WI38 (cell line): ENCODE measurements around the gene VPS26C.
"Not testable (repeated sequence)": the region's sequence is repeated elsewhere in the genome, so short reads cannot be mapped to it uniquely, and the experiment has no call there.

Experiments
- H3K4me3 ChIP-seq: 2 replicates; pipeline ENCODE4 v1.5.1; 2011; ENCODE audit warnings: low read depth, mild to moderate bottlenecking, control low read depth, low read length
- TF ChIP-seq, protein P1 (sequence below): IDR thresholded peaks from 2 replicates; pipeline ENCODE4 v1.5.1; 2012; ENCODE audit warnings: low read depth, mild to moderate bottlenecking, control low read depth, low read length

VPS26C gene

DNA sequence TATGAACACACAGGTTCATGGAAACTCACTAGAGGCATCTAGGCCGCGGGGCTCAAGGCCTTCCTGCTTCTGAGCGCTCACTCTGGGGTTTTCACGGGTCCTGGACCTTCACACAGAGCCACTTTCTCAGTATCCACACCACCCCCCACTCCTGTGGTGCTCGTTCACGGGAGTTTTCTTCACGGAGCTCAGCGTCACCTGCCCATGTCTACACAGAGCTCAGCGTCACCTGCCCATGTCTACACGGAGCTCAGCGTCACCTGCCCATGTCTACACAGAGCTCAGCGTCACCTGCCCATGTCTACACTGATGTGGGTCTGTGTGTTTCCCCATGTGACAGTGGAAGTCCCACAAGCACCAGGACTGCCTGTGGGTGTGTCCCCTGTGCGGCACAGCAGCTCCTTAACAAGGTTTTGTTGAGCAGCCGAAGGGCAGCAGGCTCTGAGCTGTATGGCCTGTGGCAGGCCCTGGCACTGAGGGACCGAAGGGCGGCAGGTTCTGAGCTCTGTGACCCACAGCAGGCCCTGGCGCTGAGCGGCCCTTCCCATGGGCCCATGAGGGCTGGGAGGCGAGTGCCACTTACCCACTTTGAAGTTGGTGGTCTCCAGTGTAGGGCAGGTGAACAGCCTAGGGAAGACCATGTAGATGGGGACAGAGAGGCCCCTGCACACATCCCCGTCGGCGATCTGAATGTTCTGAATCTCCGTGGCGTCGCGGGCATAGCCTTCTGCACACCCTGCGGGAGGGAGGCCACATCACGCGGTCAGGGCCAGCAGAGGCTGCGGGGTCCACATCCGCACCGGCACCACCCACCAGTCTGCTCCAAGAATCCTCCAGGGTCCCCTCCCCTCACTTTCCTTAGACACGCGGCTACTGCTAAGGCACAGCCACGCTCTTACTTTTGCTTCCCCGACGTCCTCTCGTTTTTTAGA is 39.8 kb downstream of the VPS26C start:
- H3K4me3 ChIP-seq = no peak overlapping the region
- TF ChIP-seq, protein P1, sequence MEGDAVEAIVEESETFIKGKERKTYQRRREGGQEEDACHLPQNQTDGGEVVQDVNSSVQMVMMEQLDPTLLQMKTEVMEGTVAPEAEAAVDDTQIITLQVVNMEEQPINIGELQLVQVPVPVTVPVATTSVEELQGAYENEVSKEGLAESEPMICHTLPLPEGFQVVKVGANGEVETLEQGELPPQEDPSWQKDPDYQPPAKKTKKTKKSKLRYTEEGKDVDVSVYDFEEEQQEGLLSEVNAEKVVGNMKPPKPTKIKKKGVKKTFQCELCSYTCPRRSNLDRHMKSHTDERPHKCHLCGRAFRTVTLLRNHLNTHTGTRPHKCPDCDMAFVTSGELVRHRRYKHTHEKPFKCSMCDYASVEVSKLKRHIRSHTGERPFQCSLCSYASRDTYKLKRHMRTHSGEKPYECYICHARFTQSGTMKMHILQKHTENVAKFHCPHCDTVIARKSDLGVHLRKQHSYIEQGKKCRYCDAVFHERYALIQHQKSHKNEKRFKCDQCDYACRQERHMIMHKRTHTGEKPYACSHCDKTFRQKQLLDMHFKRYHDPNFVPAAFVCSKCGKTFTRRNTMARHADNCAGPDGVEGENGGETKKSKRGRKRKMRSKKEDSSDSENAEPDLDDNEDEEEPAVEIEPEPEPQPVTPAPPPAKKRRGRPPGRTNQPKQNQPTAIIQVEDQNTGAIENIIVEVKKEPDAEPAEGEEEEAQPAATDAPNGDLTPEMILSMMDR = no peak

DNA sequence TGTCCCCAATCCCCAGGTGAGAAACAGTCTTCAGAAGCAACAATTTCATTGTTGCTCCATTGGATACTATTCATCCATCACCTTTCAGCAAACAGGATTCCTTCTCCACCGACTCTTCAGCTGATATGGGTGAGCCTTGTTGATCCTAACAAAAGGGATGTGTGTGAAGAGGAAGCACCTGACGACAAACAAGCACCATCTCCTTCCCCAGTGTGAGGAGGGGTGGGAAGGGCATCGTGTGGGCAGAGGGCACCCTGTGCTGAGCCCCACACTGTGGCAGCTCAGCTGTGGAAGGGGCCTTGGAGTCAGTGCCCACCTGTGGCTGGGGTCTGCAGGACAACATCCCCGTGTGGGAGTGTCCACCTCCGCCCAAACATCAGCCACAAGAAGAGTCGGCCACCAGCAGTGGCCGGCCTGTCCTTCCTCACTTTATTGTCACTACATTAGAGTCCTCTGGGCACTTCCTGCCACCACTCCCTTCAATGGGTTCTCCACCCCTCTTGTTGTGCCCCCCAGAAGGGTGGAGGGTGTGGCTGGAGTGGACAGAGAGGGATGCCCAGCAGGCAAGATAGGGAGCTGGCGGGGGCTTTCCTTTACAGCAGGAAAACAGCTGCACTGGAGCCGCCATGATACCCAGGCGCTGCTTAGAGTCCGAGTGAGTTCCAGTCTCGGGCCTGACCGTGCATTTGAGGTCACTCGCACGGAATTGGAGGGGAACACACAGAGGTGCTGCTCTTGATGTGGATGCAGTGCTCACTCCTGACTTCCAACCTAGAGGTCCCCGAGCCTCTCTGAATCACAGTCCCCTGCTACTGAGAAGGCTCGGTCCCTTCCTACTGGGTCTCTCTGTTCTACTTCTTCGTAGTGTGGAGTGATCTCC is 40.9 kb downstream of the VPS26C start:
- TF ChIP-seq, protein P1 = no peak
- no peak overlapping the region for H3K4me3 ChIP-seq

DNA sequence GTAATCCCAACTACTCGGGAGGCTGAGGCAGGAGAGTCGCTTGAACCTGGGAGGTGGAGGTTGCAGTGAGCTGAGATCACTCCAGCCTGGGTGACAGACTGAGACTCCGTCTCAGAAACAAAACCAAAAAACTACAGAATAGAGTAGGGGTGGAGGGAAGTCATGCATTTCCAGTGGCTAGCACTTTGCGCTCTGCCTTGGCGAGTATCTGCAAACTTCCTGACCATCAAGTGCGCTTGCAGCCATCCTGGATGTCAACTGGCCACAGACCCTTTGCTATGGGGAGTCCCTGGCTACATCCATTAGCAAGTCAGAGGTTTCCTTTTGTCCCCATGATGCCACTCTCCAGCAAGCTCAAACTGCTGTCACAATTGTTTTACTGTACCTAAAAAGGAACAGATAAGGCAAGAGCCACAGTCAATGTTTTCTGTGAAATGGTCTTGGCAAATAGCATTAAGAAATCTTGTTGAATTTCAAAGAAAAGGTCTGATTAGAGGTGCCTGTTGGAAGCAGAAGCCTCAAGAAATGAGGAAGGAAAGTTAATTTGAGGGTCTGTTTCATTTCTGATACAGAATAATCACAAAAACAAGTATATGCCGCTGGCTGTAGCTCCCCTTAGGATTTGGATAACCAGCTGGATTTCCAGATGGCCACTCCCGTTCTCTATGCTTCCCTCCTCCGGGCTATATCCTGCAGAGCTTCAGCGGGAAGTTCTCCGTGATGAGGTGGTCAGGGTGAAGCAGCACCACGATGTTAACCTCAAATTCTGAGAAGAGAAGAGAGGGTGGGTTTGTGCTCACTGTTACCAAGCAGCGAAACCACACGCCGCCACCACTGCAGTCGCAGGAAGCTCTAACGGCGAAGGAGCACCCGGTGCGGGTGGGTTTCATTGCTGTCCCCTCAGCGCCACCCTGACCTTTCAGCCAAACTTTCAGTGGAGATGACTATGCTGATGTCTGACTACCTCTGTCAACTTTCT is 42.0 kb downstream of the VPS26C start:
- H3K4me3 ChIP-seq = no peak overlapping the region
- TF ChIP-seq, protein P1 = no peak

DNA sequence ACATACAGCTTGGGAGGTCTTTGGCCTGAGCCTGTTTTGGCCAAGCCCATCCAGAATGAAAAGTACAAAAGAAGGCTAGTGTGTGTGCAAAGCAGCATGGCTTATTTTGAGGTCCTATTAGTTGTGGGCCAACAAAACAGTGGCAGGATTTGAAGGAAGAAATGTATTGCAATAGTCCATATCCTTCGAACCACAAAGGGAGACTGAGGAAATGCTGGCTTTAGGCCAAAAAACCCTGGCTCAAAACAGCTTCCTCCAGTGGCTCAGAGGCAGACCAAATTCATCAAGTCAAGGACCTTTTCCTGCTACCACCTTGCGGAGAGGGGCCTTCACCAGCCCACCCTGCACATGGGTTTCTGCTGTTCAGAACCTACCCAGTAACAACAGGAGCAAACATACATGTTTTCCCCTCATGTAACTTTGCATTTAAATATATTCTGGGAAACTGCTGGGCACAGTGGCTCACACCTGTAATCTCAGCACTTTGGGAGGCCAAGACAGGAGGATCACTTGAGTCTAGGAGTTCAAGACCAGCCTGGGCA is 43.3 kb downstream of the VPS26C start:
- TF ChIP-seq, protein P1 = no peak
- H3K4me3 ChIP-seq = no peak overlapping the region

DNA sequence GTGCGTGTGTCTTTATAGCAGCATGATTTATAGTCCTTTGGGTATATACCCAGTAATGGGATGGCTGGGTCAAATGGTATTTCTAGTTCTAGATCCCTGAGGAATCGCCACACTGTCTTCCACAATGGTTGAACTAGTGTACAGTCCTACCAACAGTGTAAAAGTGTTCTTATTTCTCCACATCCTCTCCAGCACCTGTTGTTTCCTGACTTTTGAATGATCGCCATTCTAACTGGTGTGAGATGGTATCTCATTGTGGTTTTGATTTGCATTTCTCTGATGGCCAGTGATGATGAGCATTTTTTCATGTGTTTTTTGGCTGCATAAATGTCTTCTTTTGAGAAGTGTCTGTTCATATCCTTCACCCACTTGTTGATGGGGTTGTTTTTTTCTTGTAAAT is 44.9 kb downstream of the VPS26C start:
- not testable (repeated sequence) for H3K4me3 ChIP-seq

DNA sequence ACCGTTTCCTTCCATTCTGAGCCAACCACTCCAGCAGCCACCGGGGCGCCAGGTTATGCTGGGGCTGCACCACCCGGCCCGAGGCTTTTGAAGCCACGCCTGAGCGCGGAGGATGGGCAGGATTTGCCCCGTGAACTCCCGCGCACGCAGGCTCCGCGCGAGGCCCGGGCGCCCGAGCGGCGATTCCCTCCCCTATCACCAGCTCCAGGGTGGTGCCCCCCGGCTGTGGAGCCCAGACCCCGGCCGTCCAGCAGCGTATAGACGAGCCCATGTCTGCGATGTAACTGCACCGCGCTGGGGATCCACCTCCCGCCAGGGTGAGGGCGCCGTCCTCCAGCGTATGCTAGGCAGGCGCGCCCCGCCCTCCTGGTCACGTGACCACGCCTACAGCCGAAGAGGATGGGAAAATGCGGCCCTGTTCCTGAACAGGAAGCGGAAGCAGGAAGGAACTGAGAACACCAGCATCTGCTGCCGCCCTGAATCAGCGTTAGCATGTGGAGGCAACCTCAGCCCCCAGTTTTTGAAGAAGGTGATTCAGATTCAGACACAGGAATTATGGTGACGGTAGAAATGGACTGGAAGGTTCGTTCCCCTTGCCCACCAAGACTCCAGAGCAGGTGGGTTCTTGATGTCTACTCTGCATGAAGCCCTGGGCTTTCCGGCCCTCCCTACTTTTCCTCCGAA is 46.0 kb downstream of the VPS26C start:
- H3K4me3 ChIP-seq = peak overlapping the region; percentile 61
- TF ChIP-seq, protein P1 = 0 out of 2 replicates have a peak, but pooled peaks have one; percentile 8
